Measurements from ENCODE around the gene PPP1R1C.
"Not testable (repeated sequence)": the region's sequence is repeated elsewhere in the genome, so short reads cannot be mapped to it uniquely, and the experiment has no call there.

Gene PPP1R1C

GRCh38 chr2:181985632-181986205, at the start of gene PPP1R1C:
Gene PPP1R1C, plus strand, starts transcription at chr2:181985853. Its CDS starts 258 bp downstream, at chr2:181986111.
- DNase-seq (ENCODE audit: insufficient read length, low spot score): no peak
- TF ChIP-seq POLR2A (IDR thresholded peaks at IDR 0.05; ENCODE audit: low read depth, low read length): no peak
- no peak for FAIRE-seq

- FAIRE-seq (peak; percentile 88), DNase-seq (ENCODE audit: insufficient read length, low spot score) (no peak)
- no peak for TF ChIP-seq POLR2A (IDR thresholded peaks at IDR 0.05; ENCODE audit: low read depth, low read length)
Observed at GRCh38 chr2:181937473-181937872, 48.2 kb upstream of the PPP1R1C start.

- DNase-seq (ENCODE audit: insufficient read length, low spot score) (no peak), FAIRE-seq (peak; percentile 11)
- no peak for TF ChIP-seq POLR2A (IDR thresholded peaks at IDR 0.05; ENCODE audit: low read depth, low read length)
Observed at GRCh38 chr2:181943411-181944124, 42.1 kb upstream of the PPP1R1C start.

- DNase-seq (ENCODE audit: insufficient read length, low spot score) (no peak), FAIRE-seq (no peak)
- no peak for TF ChIP-seq POLR2A (IDR thresholded peaks at IDR 0.05; ENCODE audit: low read depth, low read length)
Observed at GRCh38 chr2:181944164-181944913, 41.3 kb upstream of the PPP1R1C start.

GRCh38 chr2:181944914-181945291, 40.8 kb upstream of the PPP1R1C start:
- FAIRE-seq: no peak

GRCh38 chr2:181946444-181947127, 39.1 kb upstream of the PPP1R1C start:
- FAIRE-seq (no peak), DNase-seq (ENCODE audit: insufficient read length, low spot score) (no peak)
- TF ChIP-seq POLR2A (IDR thresholded peaks at IDR 0.05; ENCODE audit: low read depth, low read length): no peak

More at GRCh38 chr2:181944914-181945291, 40.8 kb upstream of the PPP1R1C start:
- no peak for TF ChIP-seq POLR2A (IDR thresholded peaks at IDR 0.05; ENCODE audit: low read depth, low read length)
- DNase-seq (ENCODE audit: insufficient read length, low spot score): no peak

GRCh38 chr2:181947273-181947672, 38.4 kb upstream of the PPP1R1C start:
- DNase-seq (ENCODE audit: insufficient read length, low spot score) (no peak), FAIRE-seq (no peak)
- TF ChIP-seq POLR2A (IDR thresholded peaks at IDR 0.05; ENCODE audit: low read depth, low read length): no peak

GRCh38 chr2:181948227-181948626, 37.4 kb upstream of the PPP1R1C start:
- TF ChIP-seq POLR2A (IDR thresholded peaks at IDR 0.05; ENCODE audit: low read depth, low read length): no peak
- FAIRE-seq (no peak), DNase-seq (ENCODE audit: insufficient read length, low spot score) (no peak)

- peak; percentile 61 for FAIRE-seq
- no peak for DNase-seq (ENCODE audit: insufficient read length, low spot score)
- TF ChIP-seq POLR2A (IDR thresholded peaks at IDR 0.05; ENCODE audit: low read depth, low read length): no peak
Observed at GRCh38 chr2:181949047-181949446, 36.6 kb upstream of the PPP1R1C start.

GRCh38 chr2:181952404-181953226, 33.0 kb upstream of the PPP1R1C start:
- peak; percentile 50 for FAIRE-seq
- TF ChIP-seq POLR2A (IDR thresholded peaks at IDR 0.05; ENCODE audit: low read depth, low read length): no peak
- no peak for DNase-seq (ENCODE audit: insufficient read length, low spot score)

- DNase-seq (ENCODE audit: insufficient read length, low spot score) (no peak), FAIRE-seq (peak; percentile 95)
- no peak for TF ChIP-seq POLR2A (IDR thresholded peaks at IDR 0.05; ENCODE audit: low read depth, low read length)
Observed at GRCh38 chr2:181953881-181954537, 31.6 kb upstream of the PPP1R1C start.

- DNase-seq (ENCODE audit: insufficient read length, low spot score): no peak
- TF ChIP-seq POLR2A (IDR thresholded peaks at IDR 0.05; ENCODE audit: low read depth, low read length): no peak
- FAIRE-seq: no peak
Observed at GRCh38 chr2:181954538-181954883, 31.1 kb upstream of the PPP1R1C start.

GRCh38 chr2:181955010-181955409, 30.6 kb upstream of the PPP1R1C start:
- no peak for TF ChIP-seq POLR2A (IDR thresholded peaks at IDR 0.05; ENCODE audit: low read depth, low read length)
- FAIRE-seq (peak; percentile 76), DNase-seq (ENCODE audit: insufficient read length, low spot score) (no peak)

GRCh38 chr2:181955866-181956265, 29.8 kb upstream of the PPP1R1C start:
- DNase-seq (ENCODE audit: insufficient read length, low spot score); FAIRE-seq: not testable (repeated sequence)
